ENCODE results near the gene PKNOX2.

Gene PKNOX2

DNA sequence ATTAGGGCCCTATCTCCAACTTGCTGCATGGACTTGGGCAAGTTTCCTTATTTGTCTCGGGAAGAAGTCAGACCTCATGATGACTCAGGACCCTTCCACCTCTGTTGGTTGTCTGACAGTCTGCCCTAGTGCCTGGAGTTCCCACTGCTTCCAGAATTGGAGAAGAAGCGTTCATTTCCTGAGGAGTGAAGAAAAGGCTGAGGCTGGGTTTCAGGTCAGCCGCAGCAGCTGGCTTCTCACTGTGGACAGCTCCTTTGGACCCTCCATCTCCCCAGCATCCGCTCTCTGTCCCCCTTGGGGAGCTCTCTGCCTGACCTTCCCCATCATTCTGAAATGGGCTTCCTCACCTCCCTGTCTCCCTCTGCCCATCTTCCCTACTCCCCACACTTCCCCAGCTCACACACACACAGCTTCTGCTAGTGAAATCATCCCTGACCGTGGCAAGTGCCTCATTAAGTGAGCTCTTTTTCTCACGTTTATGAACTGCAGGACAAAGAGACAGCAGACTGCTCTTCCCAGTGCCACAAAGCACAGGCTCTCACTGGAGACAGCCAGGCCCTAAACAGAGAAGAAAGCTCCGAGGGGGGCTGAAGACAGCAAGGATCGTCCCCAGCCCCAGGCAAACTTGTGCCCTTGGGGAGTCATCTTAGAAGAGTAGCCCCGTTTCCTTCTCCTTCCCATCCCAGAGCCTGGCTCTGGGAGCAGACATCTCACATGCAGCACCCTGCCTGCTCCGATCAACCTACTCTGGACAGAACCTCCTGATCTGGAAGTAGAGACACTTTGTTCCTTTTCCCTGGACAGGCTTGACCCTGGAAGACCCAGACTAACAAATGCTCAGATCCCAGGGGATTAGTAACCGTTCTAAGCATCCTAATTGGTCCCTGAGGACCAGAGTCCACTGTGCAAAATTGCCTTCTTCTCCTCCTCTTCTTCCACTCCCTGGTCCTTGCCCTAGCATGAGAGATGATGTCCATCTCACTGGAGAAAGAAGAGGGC lies 173.6 kb downstream of the PKNOX2 start:
- no peak for DNase-seq (ENCODE audit: low read depth in 2 of 2)

DNA sequence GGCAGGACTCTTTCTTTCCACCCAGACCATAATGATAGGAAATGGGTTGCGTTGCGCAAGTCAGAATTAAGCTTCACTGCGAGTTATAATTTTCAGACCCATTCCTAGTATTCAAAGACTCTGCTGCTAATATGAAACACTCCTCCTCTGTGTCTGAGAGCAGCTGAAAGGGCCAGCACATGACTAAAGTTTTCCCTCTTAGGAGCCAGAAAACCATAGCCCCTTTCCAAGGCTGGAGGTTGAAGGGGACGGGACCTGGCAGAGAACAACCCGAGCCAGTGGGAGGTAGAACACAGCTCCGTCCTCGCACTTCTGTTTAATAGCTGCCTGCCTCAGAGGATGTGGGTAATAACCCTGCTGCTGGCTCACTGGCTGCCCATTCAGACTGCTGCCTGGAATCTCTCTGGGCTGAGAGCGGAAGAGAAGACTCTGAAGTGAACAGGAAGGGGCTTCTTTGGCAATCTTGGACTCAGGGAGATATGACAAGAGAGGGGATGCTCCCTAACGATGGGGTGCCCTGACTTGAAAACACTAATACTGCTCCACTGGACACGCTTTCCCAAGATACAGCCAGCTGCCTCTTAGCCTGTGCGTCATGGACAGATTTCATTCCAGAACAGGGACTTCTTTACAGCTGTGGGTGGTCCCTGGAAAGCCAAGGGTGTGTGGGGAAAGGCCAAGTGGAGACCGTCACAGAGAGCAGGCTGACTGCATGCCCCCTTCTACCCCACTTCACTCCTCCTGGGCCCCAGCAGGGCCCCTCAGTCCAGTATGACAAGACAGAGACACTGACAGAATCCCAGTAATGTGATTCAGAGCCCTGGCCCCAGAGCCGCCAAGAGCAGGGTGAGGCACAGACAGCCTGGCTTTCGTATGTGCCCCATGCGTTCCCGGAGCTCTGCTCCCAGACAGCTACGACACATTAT lies 174.6 kb downstream of the PKNOX2 start:
- DNase-seq (ENCODE audit: low read depth in 2 of 2), result no peak

DNA sequence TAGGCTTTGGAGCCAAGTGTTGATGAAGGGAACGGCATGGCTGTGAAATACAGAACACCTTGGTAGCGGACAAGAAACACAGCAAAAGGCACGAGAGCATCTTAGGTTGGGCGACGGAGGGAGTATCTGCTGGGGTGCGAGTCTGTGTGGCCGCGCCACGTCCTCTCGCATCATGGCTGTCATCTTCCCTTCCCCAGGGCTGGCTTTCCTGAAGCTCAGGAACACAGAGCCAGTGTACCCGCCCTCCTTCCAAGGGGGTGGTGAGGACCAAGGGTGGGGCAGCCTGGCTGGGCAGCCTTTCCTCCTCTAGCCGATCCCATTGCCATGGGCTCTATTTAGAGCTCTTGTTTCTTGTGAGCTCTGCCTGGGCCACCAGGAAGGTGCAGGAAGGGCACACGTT lies 177.1 kb downstream of the PKNOX2 start:
- DNase-seq (ENCODE audit: low read depth in 2 of 2), result no peak

DNA sequence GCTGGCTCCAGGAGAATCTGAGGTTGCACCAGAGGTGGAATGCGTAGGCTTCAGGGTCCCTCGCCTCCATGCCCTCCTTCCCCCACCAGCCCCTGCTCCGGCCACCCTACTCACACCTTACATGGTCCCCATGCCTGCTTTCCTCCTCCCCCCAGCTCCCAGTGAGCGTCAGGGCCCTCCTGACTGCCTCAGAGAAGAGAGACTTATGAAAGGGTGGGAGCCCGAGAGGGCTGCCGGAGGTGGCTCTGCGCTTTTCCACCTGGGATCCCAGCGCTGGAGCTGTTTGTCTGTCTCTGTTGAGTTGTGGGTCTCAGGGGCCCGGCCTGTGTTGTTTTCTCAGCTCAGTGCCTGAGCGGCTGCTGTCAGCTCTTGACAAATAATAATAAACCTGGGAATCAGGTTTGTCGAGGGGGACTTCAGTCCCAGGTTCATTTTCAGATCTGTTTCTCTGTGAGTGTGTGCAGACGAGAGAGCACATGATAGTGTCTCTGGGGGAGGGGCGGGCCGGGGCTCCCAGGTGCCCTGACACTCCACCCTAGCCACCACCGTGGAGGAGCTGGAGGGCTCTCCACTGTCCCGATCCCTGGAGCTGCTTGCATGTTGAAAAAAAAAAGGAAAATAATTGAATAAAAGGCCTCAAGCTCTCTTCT lies 177.9 kb downstream of the PKNOX2 start:
- no peak for DNase-seq (ENCODE audit: low read depth in 2 of 2)

GRCh38 chr11:125343086-125343717 lies 178.7 kb downstream of the PKNOX2 start:
- no peak for DNase-seq (ENCODE audit: low read depth in 2 of 2)

GRCh38 chr11:125343718-125344131 lies 179.2 kb downstream of the PKNOX2 start:
- DNase-seq (ENCODE audit: low read depth in 2 of 2), result no peak

- DNase-seq (ENCODE audit: low read depth in 2 of 2), result no peak
Observed at GRCh38 chr11:125344846-125345420, 180.4 kb downstream of the PKNOX2 start.

GRCh38 chr11:125345421-125346178 lies 181.0 kb downstream of the PKNOX2 start:
- DNase-seq (ENCODE audit: low read depth in 2 of 2), result peak; percentile 7 to 33

- no peak for DNase-seq (ENCODE audit: low read depth in 2 of 2)
Observed at GRCh38 chr11:125346179-125346530, 181.6 kb downstream of the PKNOX2 start.

DNA sequence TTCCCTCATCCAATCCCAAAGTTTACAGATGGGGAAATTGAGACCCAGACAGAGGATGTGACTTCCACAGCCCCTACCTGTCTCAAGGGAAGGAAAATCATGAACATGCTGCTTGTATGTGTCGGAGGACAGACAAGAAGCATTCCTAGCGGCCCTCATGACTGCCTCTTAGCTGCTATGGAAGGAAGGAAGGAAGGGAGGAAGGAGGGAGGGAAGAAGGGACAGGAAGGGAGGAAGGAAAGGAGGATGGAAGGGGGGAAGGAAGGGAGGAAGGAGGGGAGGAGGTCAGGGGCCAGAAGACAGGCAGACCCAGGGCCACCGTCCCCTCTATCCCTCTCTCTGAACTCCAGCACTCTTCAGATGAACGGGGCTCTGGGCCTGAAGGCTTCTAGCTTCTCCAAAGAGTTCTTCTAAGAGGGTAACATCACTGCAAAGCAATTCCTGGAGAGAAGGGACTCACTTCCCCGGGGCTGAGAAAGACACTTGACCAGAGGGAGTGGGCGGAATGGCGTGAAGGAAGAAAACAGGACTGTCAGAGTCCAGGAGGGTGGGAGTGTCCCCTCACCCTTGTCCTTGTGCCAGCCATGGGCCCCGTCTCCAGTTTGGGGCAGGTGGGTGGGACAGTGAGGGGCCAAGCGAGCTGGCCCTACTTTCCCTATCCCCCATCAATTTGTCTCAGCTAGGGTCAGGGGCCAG lies 182.2 kb downstream of the PKNOX2 start:
- no peak for DNase-seq (ENCODE audit: low read depth in 2 of 2)

GRCh38 chr11:125347261-125347585 lies 182.7 kb downstream of the PKNOX2 start:
- DNase-seq (ENCODE audit: low read depth in 2 of 2), result no peak

- DNase-seq (ENCODE audit: low read depth in 2 of 2), result no peak
Observed at GRCh38 chr11:125348141-125348651, 183.6 kb downstream of the PKNOX2 start.

- peak; percentile 18 to 24 for DNase-seq (ENCODE audit: low read depth in 2 of 2)
Observed at GRCh38 chr11:125348674-125349309, 184.2 kb downstream of the PKNOX2 start.

GRCh38 chr11:125350206-125351032 lies 185.9 kb downstream of the PKNOX2 start:
- DNase-seq (ENCODE audit: low read depth in 2 of 2), result no peak

DNA sequence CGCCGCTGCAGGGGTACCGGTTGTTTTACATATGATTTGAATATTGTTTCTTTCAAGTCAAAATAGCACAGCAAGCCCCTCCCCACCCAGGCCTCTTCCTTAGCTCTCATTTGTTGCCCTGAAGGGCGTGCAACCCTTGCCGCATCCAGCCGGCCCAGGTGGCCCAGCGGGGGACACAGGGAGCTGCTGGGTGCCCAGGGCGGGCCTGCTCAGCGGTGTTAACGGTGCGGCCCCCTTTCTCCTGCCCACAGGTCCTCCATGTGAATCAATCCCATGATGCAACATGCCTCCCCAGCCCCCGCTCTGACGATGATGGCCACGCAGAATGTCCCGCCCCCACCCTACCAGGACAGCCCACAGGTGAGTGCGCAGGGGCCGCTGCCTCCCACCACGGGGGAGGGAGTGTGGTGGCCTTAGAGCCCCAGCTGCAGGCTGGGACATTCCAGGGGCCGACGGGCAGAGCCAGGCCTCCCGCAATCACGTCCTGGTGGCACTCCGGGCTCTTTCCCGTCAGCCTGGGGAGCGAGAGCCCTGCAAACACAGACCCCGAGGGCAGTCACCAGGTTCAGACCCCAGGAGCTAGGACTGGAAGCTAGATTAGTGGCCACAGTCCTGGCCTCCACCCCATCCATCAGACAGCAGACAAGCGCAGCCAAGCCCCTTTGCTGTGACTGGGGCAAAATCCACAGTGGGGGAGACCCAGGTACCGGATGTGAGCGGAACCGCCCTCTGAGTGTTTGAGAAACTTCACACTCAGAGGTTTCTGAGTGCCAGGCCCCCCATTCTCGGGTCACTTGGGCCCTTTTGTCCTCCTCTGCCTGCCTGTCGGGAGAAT lies 186.7 kb downstream of the PKNOX2 start:
- DNase-seq (ENCODE audit: low read depth in 2 of 2), result no peak

- no peak for DNase-seq (ENCODE audit: low read depth in 2 of 2)
Observed at GRCh38 chr11:125351868-125352250, 187.3 kb downstream of the PKNOX2 start.

DNA sequence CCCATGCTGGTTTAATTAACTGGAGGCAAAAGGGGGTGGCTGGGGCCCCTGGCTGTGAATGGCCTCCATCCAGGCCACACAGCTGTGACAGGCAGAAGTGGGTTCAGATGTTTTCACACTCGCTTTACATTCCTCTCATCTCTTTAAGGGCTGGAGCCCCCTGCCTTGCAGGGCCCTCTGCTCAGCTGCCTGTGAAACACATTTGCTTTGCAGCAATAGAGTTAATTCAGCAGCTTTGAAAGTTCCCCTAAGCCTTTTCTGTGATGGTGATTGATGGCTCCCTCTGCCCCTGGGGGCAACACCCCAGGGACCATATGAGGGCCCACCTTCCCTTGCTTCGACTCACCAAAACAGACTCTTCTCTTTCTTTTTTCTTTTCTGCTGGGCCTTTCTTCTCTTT lies 192.2 kb downstream of the PKNOX2 start:
- DNase-seq (ENCODE audit: low read depth in 2 of 2), result no peak

All from stimulated activated CD8-positive, alpha-beta memory T cell treated with anti-CD3 and anti-CD28 coated beads, Interleukin-2, amount 100 ng/mL, for 48 hours (primary cell).